Type B pancreatic cell (in vitro differentiated cells): ENCODE data around the gene COX19. TPM values are rescaled to one million over a fixed set of nuclear protein-coding genes. Genes with fewer than 3 reads are reported as not detected.
A peak's percentile ranks its signal among the peaks of the same experiment; 100 is the strongest.

Experiments
- DNase-seq: peaks from one replicate; pipeline ENCODE4 v3.0.0; 2021; ENCODE audit warnings: mixed read lengths; ENCODE audit not compliant: unreplicated experiment; ENCODE audit errors: extremely low spot score
- H3K27ac Mint-ChIP-seq: 2 replicates; pipeline ENCODE4 v1.8.0; 2021; ENCODE audit warnings: mild to moderate bottlenecking, mixed read lengths
- H3K27me3 Mint-ChIP-seq: 2 replicates; pipeline ENCODE4 v1.8.0; 2021; ENCODE audit warnings: mixed read lengths
- H3K36me3 Mint-ChIP-seq: 2 replicates; pipeline ENCODE4 v1.8.0; 2021; ENCODE audit warnings: mixed read lengths
- H3K4me1 Mint-ChIP-seq: one replicate; pipeline ENCODE4 v1.8.0; 2021; ENCODE audit warnings: mixed read lengths; ENCODE audit not compliant: unreplicated experiment
- H3K4me3 Mint-ChIP-seq: 2 replicates; pipeline ENCODE4 v1.8.0; 2021; ENCODE audit warnings: mild to moderate bottlenecking, mixed read lengths
- H3K9me3 Mint-ChIP-seq: 2 replicates; pipeline ENCODE4 v1.8.0; 2021; ENCODE audit warnings: mixed read lengths
- CTCF ChIP-seq: fragments of 200-600 bp; sonication (generic); conservative IDR thresholded peaks from 2 replicates; pipeline ENCODE4 v1.5.0; 2021; ENCODE audit warnings: antibody characterized with exemption, mild to moderate bottlenecking
- total RNA-seq: library from RNA; stranded (reverse); gene quantifications from 2 replicates; pipeline ENCODE4 v1.2.1, GENCODE V29; 2021; ENCODE audit warnings: low replicate concordance

The COX19 gene
- total RNA-seq, 1 donor from 2014 or later, result 15.4 TPM

- Mint-ChIP-seq H3K36me3 (peaks cover 8% of the 10 kb centered on the region), H3K4me1 (peaks cover 10% of the 10 kb centered on the region), H3K27ac (peak overlapping the region; percentile 13), H3K9me3 (no peaks in the 10 kb centered on the region), H3K27me3 (no peaks in the 10 kb centered on the region), H3K4me3 (no peak overlapping the region)
- no peak for TF ChIP-seq CTCF
- DNase-seq, result no peak
Observed at GRCh38 chr7:1017586-1018333, 42.4 kb upstream of the COX19 start.

GRCh38 chr7:1016577-1017531 lies 41.5 kb upstream of the COX19 start:
- peaks cover 10% of the 10 kb centered on the region for H3K4me1 Mint-ChIP-seq
- no peaks in the 10 kb centered on the region for H3K27me3 Mint-ChIP-seq
- DNase-seq, result no peak
- no peak overlapping the region for H3K4me3 Mint-ChIP-seq
- H3K27ac Mint-ChIP-seq, result no peak overlapping the region
- H3K36me3 Mint-ChIP-seq, result peaks cover 8% of the 10 kb centered on the region
- no peaks in the 10 kb centered on the region for H3K9me3 Mint-ChIP-seq
- TF ChIP-seq CTCF, result no peak

GRCh38 chr7:1015196-1016121 lies 40.1 kb upstream of the COX19 start:
- TF ChIP-seq CTCF, result no peak
- peaks cover 4% of the 10 kb centered on the region for H3K36me3 Mint-ChIP-seq
- no peak overlapping the region for H3K4me3 Mint-ChIP-seq
- DNase-seq, result no peak
- H3K9me3 Mint-ChIP-seq, result no peaks in the 10 kb centered on the region
- H3K4me1 Mint-ChIP-seq, result peaks cover 10% of the 10 kb centered on the region
- peak overlapping the region; percentile 23 for H3K27ac Mint-ChIP-seq
- H3K27me3 Mint-ChIP-seq, result no peaks in the 10 kb centered on the region

GRCh38 chr7:1014681-1015080 lies 39.3 kb upstream of the COX19 start:
- peaks cover 10% of the 10 kb centered on the region for H3K4me1 Mint-ChIP-seq
- no peak overlapping the region for H3K4me3 Mint-ChIP-seq
- no peaks in the 10 kb centered on the region for H3K27me3 Mint-ChIP-seq
- H3K9me3 Mint-ChIP-seq, result no peaks in the 10 kb centered on the region
- H3K27ac Mint-ChIP-seq, result no peak overlapping the region
- no peak for DNase-seq
- H3K36me3 Mint-ChIP-seq, result peaks cover 4% of the 10 kb centered on the region
- TF ChIP-seq CTCF, result no peak

DNA sequence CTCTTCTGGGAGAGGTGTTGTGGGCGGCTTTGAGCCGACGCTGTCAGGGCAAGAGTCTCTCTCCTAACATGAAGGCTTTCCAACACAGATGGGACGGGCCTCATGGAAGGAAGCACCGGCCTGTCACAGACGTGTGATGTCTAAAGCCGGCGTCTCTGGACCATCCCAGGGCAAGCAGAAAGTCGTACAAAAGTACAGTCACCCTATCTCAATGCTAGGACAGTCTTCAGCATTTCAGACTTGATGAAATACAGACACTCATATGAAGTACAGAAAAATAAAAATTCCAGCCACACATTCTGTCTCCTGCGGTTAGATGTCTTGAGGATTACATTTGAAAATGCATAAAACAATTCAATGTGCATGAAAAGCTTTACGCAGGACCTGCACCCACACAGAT lies 38.2 kb upstream of the COX19 start:
- H3K4me3 Mint-ChIP-seq, result no peak overlapping the region
- H3K4me1 Mint-ChIP-seq, result peaks cover 10% of the 10 kb centered on the region
- H3K27me3 Mint-ChIP-seq, result no peaks in the 10 kb centered on the region
- DNase-seq, result no peak
- TF ChIP-seq CTCF, result no peak
- peak overlapping the region; percentile 78 for H3K27ac Mint-ChIP-seq
- peaks cover 4% of the 10 kb centered on the region for H3K36me3 Mint-ChIP-seq
- no peaks in the 10 kb centered on the region for H3K9me3 Mint-ChIP-seq
